IPS-NIHi11 (cell line): ENCODE results near the gene BDH2.

Experiments
- DNase-seq: peaks from one replicate; pipeline ENCODE4 v3.0.0; 2012; ENCODE audit warnings: mixed read lengths, low spot score

The BDH2 gene

GRCh38 chr4:103099691-103100392 lies at the start of gene BDH2:
TSS of gene BDH2 (minus strand) at chr4:103099834. CDS start at chr4:103096254, 3,580 bp downstream.
- DNase-seq = peak; percentile 89

GRCh38 chr4:103144926-103145325 lies 45.3 kb upstream of the BDH2 start:
- no peak for DNase-seq

GRCh38 chr4:103137446-103137827 lies 37.8 kb upstream of the BDH2 start:
- DNase-seq = no peak

GRCh38 chr4:103136671-103137445 lies 37.2 kb upstream of the BDH2 start:
- no peak for DNase-seq

GRCh38 chr4:103129174-103129573 lies 29.5 kb upstream of the BDH2 start:
- DNase-seq = no peak

- DNase-seq = no peak
These were observed 26.5 kb upstream of the BDH2 start for GRCh38 chr4:103126126-103126525.

- DNase-seq = no peak
These were observed 23.5 kb upstream of the BDH2 start for GRCh38 chr4:103123114-103123513.

GRCh38 chr4:103118166-103118565 lies 18.5 kb upstream of the BDH2 start:
- no peak for DNase-seq

- no peak for DNase-seq
These were observed 12.0 kb upstream of the BDH2 start for GRCh38 chr4:103111598-103111997.

- DNase-seq = no peak
These were observed 8.9 kb upstream of the BDH2 start for GRCh38 chr4:103108542-103108941.

- no peak for DNase-seq
These were observed 6.1 kb upstream of the BDH2 start for GRCh38 chr4:103105558-103106356.

- DNase-seq = no peak
These were observed 5.3 kb upstream of the BDH2 start for GRCh38 chr4:103104886-103105285.

GRCh38 chr4:103100691-103101090 lies 1.1 kb upstream of the BDH2 start:
- DNase-seq = no peak

GRCh38 chr4:103098756-103099440 lies 736 bp downstream of the BDH2 start:
- DNase-seq = no peak

GRCh38 chr4:103098341-103098740 lies 1.3 kb downstream of the BDH2 start:
- no peak for DNase-seq

GRCh38 chr4:103097112-103097511 lies 2.5 kb downstream of the BDH2 start:
- DNase-seq = no peak

- DNase-seq = no peak
These were observed 4.6 kb downstream of the BDH2 start for GRCh38 chr4:103095080-103095479.

GRCh38 chr4:103092245-103092644 lies 7.4 kb downstream of the BDH2 start:
- no peak for DNase-seq

GRCh38 chr4:103091601-103092223 lies 7.9 kb downstream of the BDH2 start:
- DNase-seq = no peak

GRCh38 chr4:103089481-103089880 lies 10.2 kb downstream of the BDH2 start:
- no peak for DNase-seq

- DNase-seq = no peak
These were observed 13.1 kb downstream of the BDH2 start for GRCh38 chr4:103086551-103086950.
